K562 (cell line): ENCODE data around the gene RMI1. TPM values are rescaled to one million over a fixed set of nuclear protein-coding genes. Genes with fewer than 3 reads are reported as not detected.
A peak's percentile ranks its signal among the peaks of the same experiment; 100 is the strongest.

Experiments used
- ARID3A ChIP-seq: IDR thresholded peaks from 2 replicates; pipeline ENCODE4 v1.6.1; 2012; ENCODE audit warnings: low read depth, low read length, improper control_type of control experiment, borderline replicate concordance
- CBX3 ChIP-seq, 2 experiments: IDR thresholded peaks; 1 replicate in 1 of 2; 2 replicates in 1 of 2; pipeline ENCODE4 v1.6.1; 2012; ENCODE audit warnings: inconsistent platforms in 2 of 2, low read length in 2 of 2, borderline replicate concordance in 1 of 2, control low read depth in 1 of 2
- E4F1 ChIP-seq: fragments of 250-450 bp; sonication (Bioruptor Pico); IDR thresholded peaks from 2 replicates; pipeline ENCODE4 v1.5.0; 2021; ENCODE audit warnings: mild to moderate bottlenecking, borderline replicate concordance
- ELK1 ChIP-seq: sonication (generic); formaldehyde crosslinking; IDR thresholded peaks from 2 replicates; pipeline ENCODE4 v1.8.1; 2022; ENCODE audit warnings: missing genetic modification reagents
- FOXJ2 ChIP-seq: fragments of 200-800 bp; sonication (Bioruptor generic); IDR thresholded peaks from 2 replicates; pipeline ENCODE4 v1.6.1; 2016; ENCODE audit warnings: missing genetic modification characterization, missing compliant biosample characterization
- GTF2B ChIP-seq: IDR thresholded peaks from 2 replicates; pipeline ENCODE4 v1.6.1; 2011; ENCODE audit not compliant: insufficient read length; ENCODE audit errors: extremely low read depth
- HOXB6 ChIP-seq: fragments of 250-450 bp; sonication (Bioruptor Pico); IDR thresholded peaks from 2 replicates; pipeline ENCODE4 v1.5.1; 2022; ENCODE audit warnings: mild to moderate bottlenecking, borderline replicate concordance
- L3MBTL2 ChIP-seq: fragments of 450-650 bp; IDR thresholded peaks from 2 replicates; pipeline ENCODE4 v1.6.1; 2016; ENCODE audit warnings: mild to moderate bottlenecking, moderate library complexity
- MXI1 ChIP-seq: IDR thresholded peaks from 2 replicates; pipeline ENCODE4 v1.6.1; 2011; ENCODE audit warnings: low read depth, mild to moderate bottlenecking, improper control_type of control experiment, low read length
- NBN ChIP-seq: fragments of 450-650 bp; IDR thresholded peaks from 2 replicates; pipeline ENCODE4 v1.6.1; 2016; ENCODE audit warnings: low read depth, mild to moderate bottlenecking
- RNF2 ChIP-seq: sonication (generic); IDR thresholded peaks from 2 replicates; pipeline ENCODE4 v1.6.1; 2016
- SFPQ ChIP-seq: fragments of 200-400 bp; formaldehyde crosslinking; IDR thresholded peaks from 2 replicates; pipeline ENCODE4 v1.6.1; 2017; ENCODE audit warnings: mild to moderate bottlenecking, low read depth, low read length, moderate library complexity
- SNRNP70 ChIP-seq: fragments of 200-400 bp; formaldehyde crosslinking; optimal IDR thresholded peaks from 2 replicates; pipeline ENCODE3; 2017; ENCODE audit warnings: low read depth, low read length
- TFE3 ChIP-seq: fragments of 450-650 bp; formaldehyde crosslinking; IDR thresholded peaks from 2 replicates; pipeline ENCODE4 v1.4.0; 2020; ENCODE audit warnings: mild to moderate bottlenecking, mixed read lengths
- YY1 ChIP-seq, 3 experiments: IDR thresholded peaks; 2 replicates each; pipeline ENCODE4 v1.6.1; 2011; ENCODE audit warnings: low read length in 2 of 3, mild to moderate bottlenecking in 2 of 3, moderate library complexity in 2 of 3, borderline replicate concordance in 1 of 3, control low read depth in 1 of 3, low read depth in 1 of 3; ENCODE audit not compliant: insufficient read depth in 3 of 3, insufficient replicate concordance in 2 of 3, control insufficient read depth in 1 of 3, insufficient read length in 1 of 3; ENCODE audit errors: extremely low read depth in 1 of 3
- polyA plus RNA-seq, 8 experiments: library from polyadenylated mRNA; depleted of rRNA in 4 of 8; stranded (reverse) in 5 of 8; unstranded in 3 of 8; fragments of >200 nt; fragmentation: Nextera tagmentation in 2 of 8; fragmentation: Illumina TruSeq in 1 of 8; extraction: Ambion mirVana in 2 of 8; extraction: Trizol in 1 of 8; gene quantifications; 2 replicates each; pipeline versions ENCODE4 v1.2.1 to v1.2.3, GENCODE V29; 2011 to 2014; ENCODE audit warnings: inconsistent platforms in 1 of 8, missing spikeins in 1 of 8
- total RNA-seq, 7 experiments: library from RNA; depleted of rRNA in 6 of 7; stranded (reverse); fragments of >200 nt in 6 of 7; fragmentation: Illumina TruSeq in 2 of 7; extraction: Trizol in 2 of 7; gene quantifications; 2 replicates each; pipeline versions ENCODE4 v1.2.1 to v1.2.3, GENCODE V29; 2011 to 2021; ENCODE audit warnings: low replicate concordance in 1 of 7

The RMI1 gene
- total and polyA plus RNA-seq, 9 of the 15 experiments (the other 6 are each of a cell fraction or from before 2014, with no cell fraction given): 3.0 to 17.4 (median 10.6) TPM

- TF ChIP-seq FOXJ2 (no peak), GTF2B (no peak), TFE3 (CRISPR knock-in tag) (no peak), RNF2 (0 out of 2 replicates have a peak, but pooled peaks have one; percentile 44), HOXB6 (CRISPR knock-in tag) (no peak), ARID3A (no peak), E4F1 (CRISPR knock-in tag) (no peak), CBX3 (IDR thresholded peaks at IDR 0.05; ENCODE audit: borderline replicate concordance in 1 of 2, low read length in 2 of 2) (no peak), SNRNP70 (no peak), L3MBTL2 (no peak), ELK1 (CRISPR knock-in tag) (no peak), YY1 (IDR thresholded peaks at IDR 0.05; ENCODE audit: borderline replicate concordance in 1 of 3, control insufficient read depth in 1 of 3, extremely low read depth in 1 of 3, insufficient read depth in 3 of 3, insufficient read length in 1 of 3, insufficient replicate concordance in 2 of 3, low read depth in 1 of 3, low read length in 2 of 3) (peak; percentile 68 to 96 (median 91)), SFPQ (no peak), MXI1 (0 out of 2 replicates have a peak, but pooled peaks have one; percentile 15), NBN (no peak)
Measured at GRCh38 chr9:83978992-83979811, 1.4 kb upstream of the RMI1 start (continued).
